Measurements from ENCODE around the gene AEN.

Gene AEN

GRCh38 chr15:88613074-88613944, 7.8 kb upstream of the AEN start:
- no peak for DNase-seq (ENCODE audit: low read depth in 2 of 3, low spot score in 1 of 3)

- no peak for DNase-seq (ENCODE audit: low read depth in 2 of 3, low spot score in 1 of 3)
These were observed 5.6 kb upstream of the AEN start for GRCh38 chr15:88615303-88616107.

DNA sequence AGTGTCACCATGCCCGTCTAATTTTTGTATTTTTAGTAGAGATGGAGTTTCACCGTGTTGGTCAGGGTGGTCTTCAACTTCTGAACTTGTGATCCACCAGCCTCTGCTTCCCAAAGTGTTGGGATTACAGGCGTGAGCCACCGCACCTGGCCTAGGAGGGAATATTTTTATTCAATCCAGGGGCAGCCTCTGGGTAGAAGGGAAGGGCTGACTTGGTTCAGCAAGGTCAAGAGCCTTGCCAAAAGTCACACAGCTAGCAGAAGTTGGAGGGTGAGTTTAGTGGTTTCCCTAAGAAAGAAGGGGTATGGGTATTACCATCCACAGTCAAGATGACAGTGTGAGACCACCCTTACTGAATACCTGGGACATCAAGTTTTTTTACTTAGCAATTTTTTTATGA, 4.9 kb upstream of the AEN start:
- DNase-seq (ENCODE audit: low read depth in 2 of 3, low spot score in 1 of 3): no peak

GRCh38 chr15:88617031-88617722, 4.0 kb upstream of the AEN start:
- DNase-seq (ENCODE audit: low read depth in 2 of 3, low spot score in 1 of 3): no peak

DNA sequence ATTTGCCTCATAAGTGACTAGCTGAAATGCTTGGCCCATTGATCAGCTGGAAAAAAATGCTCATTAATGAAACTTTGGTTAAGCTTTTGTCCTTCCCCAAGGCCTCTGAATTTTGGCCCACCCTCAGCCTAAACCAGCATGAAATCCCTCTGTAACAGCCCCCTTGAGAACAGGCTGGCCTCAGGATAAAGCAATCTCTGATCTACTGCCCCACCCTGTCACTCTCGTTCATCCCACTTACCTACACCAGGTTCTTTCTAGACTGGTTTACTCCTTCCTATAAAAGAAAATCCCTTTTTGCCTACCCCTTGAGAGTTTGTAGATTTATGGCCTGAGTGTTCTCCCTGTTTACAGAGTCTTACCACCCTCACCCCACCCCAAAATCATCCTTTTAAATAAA, 3.4 kb upstream of the AEN start:
- no peak for DNase-seq (ENCODE audit: low read depth in 2 of 3, low spot score in 1 of 3)

DNA sequence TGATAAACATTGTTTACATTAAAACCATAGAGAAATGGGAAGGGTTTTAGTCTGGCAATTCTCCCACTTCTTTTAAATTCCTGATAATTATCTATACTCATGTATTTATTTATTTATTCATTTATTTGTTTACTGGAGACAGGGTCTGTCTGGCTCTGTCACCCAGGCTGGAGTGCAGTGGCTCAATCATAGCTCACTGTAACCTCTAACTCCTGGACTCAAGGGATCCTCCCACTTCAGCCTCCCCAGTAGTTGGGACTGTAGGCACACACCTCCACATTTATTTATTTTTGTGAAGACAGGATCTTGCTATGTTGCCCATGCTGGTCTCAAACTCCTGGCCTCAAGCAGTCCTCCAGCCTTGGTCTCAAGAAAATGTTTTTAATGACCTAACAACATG, 2.5 kb upstream of the AEN start:
- no peak for DNase-seq (ENCODE audit: low read depth in 2 of 3, low spot score in 1 of 3)

GRCh38 chr15:88619796-88620195, 1.3 kb upstream of the AEN start:
- DNase-seq (ENCODE audit: low read depth in 2 of 3, low spot score in 1 of 3): no peak

DNA sequence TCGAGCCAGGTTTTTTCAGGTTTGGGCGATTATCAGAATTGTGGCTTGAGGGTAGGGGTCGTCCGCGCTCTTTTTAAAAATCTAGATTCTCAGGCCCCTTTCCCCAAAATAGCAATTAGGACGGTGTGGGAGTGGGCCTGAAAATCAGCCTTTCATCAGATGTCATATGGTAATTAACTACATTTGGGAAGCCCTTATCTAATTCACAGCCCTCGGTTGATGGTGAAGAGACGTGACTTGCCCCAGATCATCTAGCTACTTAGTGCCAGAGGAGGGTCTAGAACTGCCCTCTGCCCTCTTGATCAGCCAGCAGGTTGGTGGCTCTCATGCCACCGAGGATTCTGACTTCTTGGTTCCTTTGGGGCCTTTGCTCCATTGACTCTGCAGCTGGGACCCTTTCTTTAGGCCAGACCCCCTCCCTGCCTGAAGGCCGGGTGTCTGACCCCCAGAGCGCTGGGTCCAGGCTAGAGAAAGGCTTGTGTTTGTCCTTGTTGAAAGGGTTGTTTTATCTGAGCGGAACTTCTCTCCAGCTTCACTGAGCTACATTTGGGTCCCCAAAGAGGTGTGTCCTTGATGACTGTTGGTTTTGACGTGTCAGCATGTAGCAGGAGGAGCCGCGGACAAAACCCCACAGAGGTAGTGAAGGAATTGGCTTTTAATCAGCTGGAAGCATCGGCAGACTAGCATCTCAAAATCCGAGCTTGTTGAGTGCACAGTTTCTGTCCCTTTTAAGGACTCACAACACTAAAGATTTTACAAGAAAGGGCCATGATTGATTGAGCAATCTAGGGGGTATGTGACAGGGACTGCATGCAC, 857 bp downstream of the AEN start:
- DNase-seq (ENCODE audit: low read depth in 2 of 3, low spot score in 1 of 3): no peak

GRCh38 chr15:88622605-88622975, 1.4 kb downstream of the AEN start:
- no peak for DNase-seq (ENCODE audit: low read depth in 2 of 3, low spot score in 1 of 3)

DNA sequence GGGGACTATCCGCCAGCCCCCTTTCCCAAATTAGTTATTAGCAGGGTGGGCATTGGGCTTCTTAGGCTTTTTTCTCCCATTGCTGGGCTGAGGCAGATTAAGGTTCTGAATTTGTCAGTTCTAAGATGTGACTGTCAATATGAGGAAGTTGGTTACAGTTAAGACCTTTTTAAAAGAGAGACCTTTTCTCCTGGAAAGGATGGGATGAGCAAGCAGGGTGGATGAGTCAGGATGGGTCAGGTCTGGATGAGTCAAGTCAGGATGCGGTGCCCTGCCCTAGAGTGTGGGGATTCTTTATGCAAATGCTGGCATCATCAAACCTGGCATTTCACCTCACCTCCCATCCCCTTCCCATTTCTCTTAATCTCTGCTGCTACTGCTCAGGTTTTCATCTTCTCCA, 1.9 kb downstream of the AEN start:
- peak; percentile 57 to 72 (median 69) for DNase-seq (ENCODE audit: low read depth in 2 of 3, low spot score in 1 of 3)

DNA sequence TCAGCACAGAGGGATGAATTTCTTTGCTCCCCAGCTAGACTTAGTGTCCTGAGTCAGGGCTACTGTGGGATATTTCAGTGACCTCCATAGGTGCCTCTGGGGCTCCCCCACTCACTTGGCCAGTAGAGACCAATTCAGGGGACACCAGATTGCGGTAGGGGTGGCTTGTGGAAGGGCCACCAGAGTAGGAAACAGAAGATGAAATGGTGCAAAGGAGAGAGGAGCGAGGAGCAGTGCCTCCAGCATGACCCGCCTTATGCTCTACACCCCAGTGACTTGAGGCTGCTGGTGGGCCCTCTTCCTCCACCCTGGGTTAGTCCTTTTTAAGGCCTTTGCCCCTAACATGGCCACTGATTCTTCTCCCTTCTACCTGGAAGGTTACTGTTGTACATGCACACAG, 2.5 kb downstream of the AEN start:
- no peak for DNase-seq (ENCODE audit: low read depth in 2 of 3, low spot score in 1 of 3)

DNA sequence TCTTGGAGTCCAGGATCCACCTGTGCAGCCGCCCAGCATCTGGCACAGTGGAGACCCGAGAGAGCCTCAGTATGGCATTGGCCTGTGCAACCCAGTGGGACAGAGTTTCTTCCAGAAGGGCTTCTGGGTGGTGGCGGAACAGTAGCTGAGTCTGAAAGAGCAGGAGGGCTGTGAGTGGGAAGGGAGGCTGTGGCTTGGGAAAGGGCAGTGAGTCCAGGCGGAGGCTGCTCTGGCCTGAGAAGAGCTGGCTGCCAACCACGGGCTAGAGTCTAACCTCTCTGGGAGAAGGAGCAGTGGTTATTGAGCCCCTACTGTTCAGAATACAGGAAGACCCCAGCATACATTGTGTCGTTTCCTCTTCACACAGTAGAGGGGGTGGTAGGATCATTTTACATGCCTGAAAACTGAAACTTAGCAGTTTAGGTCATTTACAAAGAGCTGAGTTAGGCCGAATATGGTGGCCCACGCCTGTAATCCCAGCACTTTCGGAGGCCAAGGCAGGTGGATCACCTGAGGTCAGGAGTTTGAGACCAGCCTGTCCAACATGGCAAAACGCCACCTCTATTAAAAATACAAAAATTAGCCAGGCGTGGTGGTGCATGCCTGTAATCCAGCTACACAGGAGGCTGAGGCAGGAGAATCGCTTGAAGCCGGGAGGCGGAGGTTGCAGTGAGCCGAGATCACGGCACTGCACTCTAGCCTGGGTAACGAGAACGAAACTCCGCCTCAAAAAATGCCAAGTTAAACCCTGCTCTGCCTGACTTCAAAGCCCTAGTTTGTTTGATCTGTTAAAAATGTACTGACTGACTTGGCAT, 3.2 kb downstream of the AEN start:
- DNase-seq (ENCODE audit: low read depth in 2 of 3, low spot score in 1 of 3): no peak

GRCh38 chr15:88624971-88625490, 3.9 kb downstream of the AEN start:
- DNase-seq (ENCODE audit: low read depth in 2 of 3, low spot score in 1 of 3): no peak

- no peak for DNase-seq (ENCODE audit: low read depth in 2 of 3, low spot score in 1 of 3)
These were observed 5.0 kb downstream of the AEN start for GRCh38 chr15:88625943-88626741.

DNA sequence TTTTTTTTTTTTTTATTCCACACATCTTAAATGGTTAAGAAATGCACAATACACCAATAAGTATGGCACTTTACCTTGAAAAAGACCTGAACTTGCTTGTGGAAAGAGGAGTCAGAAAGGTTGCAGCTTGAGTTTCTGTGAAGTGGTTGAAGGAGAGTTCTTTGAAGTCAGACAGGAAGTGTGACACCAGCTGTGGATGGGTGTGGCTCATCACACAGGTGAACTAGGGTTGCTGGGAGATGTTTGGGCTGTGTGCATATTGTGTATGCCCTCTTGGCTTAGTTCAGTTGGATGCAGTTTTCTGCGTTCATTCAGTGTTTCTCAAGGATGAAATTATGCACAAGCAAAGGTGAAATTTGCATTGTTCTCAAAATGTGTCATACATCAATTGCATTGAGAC, 6.3 kb downstream of the AEN start:
- no peak for DNase-seq (ENCODE audit: low read depth in 2 of 3, low spot score in 1 of 3)

- no peak for DNase-seq (ENCODE audit: low read depth in 2 of 3, low spot score in 1 of 3)
These were observed 7.0 kb downstream of the AEN start for GRCh38 chr15:88628018-88628654.

DNA sequence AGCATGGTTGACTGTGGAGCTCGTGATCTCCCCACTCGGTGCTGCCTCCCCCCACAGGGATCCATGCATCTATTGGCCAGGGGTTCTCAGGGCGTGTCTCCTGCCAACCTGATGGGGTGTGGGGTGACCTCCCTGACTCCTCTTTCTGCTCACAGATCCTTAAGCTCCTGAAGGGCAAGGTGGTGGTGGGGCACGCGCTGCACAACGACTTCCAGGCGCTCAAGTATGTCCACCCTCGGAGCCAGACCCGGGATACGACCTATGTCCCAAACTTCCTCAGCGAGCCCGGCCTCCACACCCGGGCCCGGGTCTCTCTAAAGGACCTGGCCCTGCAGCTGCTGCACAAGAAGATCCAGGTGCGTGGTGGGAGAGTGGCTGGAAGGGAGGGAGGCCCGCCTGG, 7.9 kb downstream of the AEN start:
- DNase-seq (ENCODE audit: low read depth in 2 of 3, low spot score in 1 of 3): no peak

GRCh38 chr15:88630141-88630721, 9.1 kb downstream of the AEN start:
- DNase-seq (ENCODE audit: low read depth in 2 of 3, low spot score in 1 of 3): no peak

Data from stimulated activated CD4-positive, alpha-beta T cell treated with anti-CD3 and anti-CD28 coated beads, Interleukin-12 subunit alpha, Interleukin-12 subunit beta, amount 100 ng/mL, for 48 hours (primary cell).